ENCODE results near the gene ADAMTS15.
"Not testable (repeated sequence)": the region's sequence is repeated elsewhere in the genome, so short reads cannot be mapped to it uniquely, and the experiment has no call there.

ADAMTS15 gene

GRCh38 chr11:130434521-130435223, 13.8 kb upstream of the ADAMTS15 start:
- DNase-seq (ENCODE audit: low spot score) (no peak), ATAC-seq (ENCODE audit: low read depth) (peak; percentile 78)
- no peaks in the 10 kb centered on the region for H3K9me3 ChIP-seq (ENCODE audit: severe bottlenecking)
- H3K36me3 ChIP-seq (ENCODE audit: low read depth), result no peaks in the 10 kb centered on the region
- H3K4me3 ChIP-seq (ENCODE audit: severe bottlenecking), result peak overlapping the region; percentile 51
- peak overlapping the region; percentile 32 for H3K27ac ChIP-seq (ENCODE audit: poor library complexity, severe bottlenecking)
- peaks cover 12% of the 10 kb centered on the region for H3K27me3 ChIP-seq (ENCODE audit: insufficient read depth, poor library complexity, severe bottlenecking)
- H3K4me1 ChIP-seq (ENCODE audit: insufficient read depth, poor library complexity, severe bottlenecking), result peaks cover 4% of the 10 kb centered on the region
- peak; percentile 93 for TF ChIP-seq CTCF (IDR thresholded peaks at IDR 0.05; ENCODE audit: poor library complexity, severe bottlenecking)

GRCh38 chr11:130435671-130436070, 12.8 kb upstream of the ADAMTS15 start:
- Histone ChIP-seq H3K27me3 (ENCODE audit: insufficient read depth, poor library complexity, severe bottlenecking) (peaks cover 2% of the 10 kb centered on the region), H3K4me1 (ENCODE audit: insufficient read depth, poor library complexity, severe bottlenecking) (peaks cover 4% of the 10 kb centered on the region), H3K36me3 (ENCODE audit: low read depth) (no peaks in the 10 kb centered on the region), H3K4me3 (ENCODE audit: severe bottlenecking) (no peak overlapping the region), H3K27ac (ENCODE audit: poor library complexity, severe bottlenecking) (peak overlapping the region; percentile 32), H3K9me3 (ENCODE audit: severe bottlenecking) (no peaks in the 10 kb centered on the region)
- ATAC-seq (ENCODE audit: low read depth) (no peak), DNase-seq (ENCODE audit: low spot score) (no peak)
- TF ChIP-seq CTCF (IDR thresholded peaks at IDR 0.05; ENCODE audit: poor library complexity, severe bottlenecking), result no peak

GRCh38 chr11:130436171-130436570, 12.3 kb upstream of the ADAMTS15 start:
- H3K4me3 ChIP-seq (ENCODE audit: severe bottlenecking), result no peak overlapping the region
- no peaks in the 10 kb centered on the region for H3K36me3 ChIP-seq (ENCODE audit: low read depth)
- no peaks in the 10 kb centered on the region for H3K9me3 ChIP-seq (ENCODE audit: severe bottlenecking)
- peak overlapping the region; percentile 32 for H3K27ac ChIP-seq (ENCODE audit: poor library complexity, severe bottlenecking)
- no peaks in the 10 kb centered on the region for H3K27me3 ChIP-seq (ENCODE audit: insufficient read depth, poor library complexity, severe bottlenecking)
- peaks cover 4% of the 10 kb centered on the region for H3K4me1 ChIP-seq (ENCODE audit: insufficient read depth, poor library complexity, severe bottlenecking)
- ATAC-seq (ENCODE audit: low read depth), result no peak
- no peak for DNase-seq (ENCODE audit: low spot score)
- no peak for TF ChIP-seq CTCF (IDR thresholded peaks at IDR 0.05; ENCODE audit: poor library complexity, severe bottlenecking)

- Histone ChIP-seq H3K36me3 (ENCODE audit: low read depth) (no peaks in the 10 kb centered on the region), H3K4me3 (ENCODE audit: severe bottlenecking) (no peak overlapping the region), H3K27ac (ENCODE audit: poor library complexity, severe bottlenecking) (no peak overlapping the region), H3K27me3 (ENCODE audit: insufficient read depth, poor library complexity, severe bottlenecking) (no peaks in the 10 kb centered on the region), H3K9me3 (ENCODE audit: severe bottlenecking) (no peaks in the 10 kb centered on the region), H3K4me1 (ENCODE audit: insufficient read depth, poor library complexity, severe bottlenecking) (peaks cover 4% of the 10 kb centered on the region)
- no peak for TF ChIP-seq CTCF (IDR thresholded peaks at IDR 0.05; ENCODE audit: poor library complexity, severe bottlenecking)
- DNase-seq (ENCODE audit: low spot score) (no peak), ATAC-seq (ENCODE audit: low read depth) (no peak; the same call in 2 of the 3 replicates)
These were observed 10.6 kb upstream of the ADAMTS15 start for GRCh38 chr11:130437848-130438247.

- not testable (repeated sequence) for H3K36me3 ChIP-seq (ENCODE audit: low read depth); H3K27ac ChIP-seq (ENCODE audit: poor library complexity, severe bottlenecking); H3K9me3 ChIP-seq (ENCODE audit: severe bottlenecking); DNase-seq (ENCODE audit: low spot score); H3K27me3 ChIP-seq (ENCODE audit: insufficient read depth, poor library complexity, severe bottlenecking); H3K4me3 ChIP-seq (ENCODE audit: severe bottlenecking); H3K4me1 ChIP-seq (ENCODE audit: insufficient read depth, poor library complexity, severe bottlenecking); ATAC-seq (ENCODE audit: low read depth)
These were observed 9.9 kb upstream of the ADAMTS15 start for GRCh38 chr11:130438401-130439159.

Data from RWPE2 (cell line).